Measurements from ENCODE around the gene NPIPA1. TPM values are rescaled to one million over a fixed set of nuclear protein-coding genes. Genes with fewer than 3 reads are reported as not detected.
"Not testable (repeated sequence)": the region's sequence is repeated elsewhere in the genome, so short reads cannot be mapped to it uniquely, and the experiment has no call there.

The NPIPA1 gene
- total and polyA plus RNA-seq, 2 of the 13 experiments (the other 11 are each of a cell fraction or from before 2014, with no cell fraction given): 75.9 to 183 TPM

- H3K9me3 ChIP-seq (ENCODE audit: low read length); intact Hi-C loops (cut with micrococcal nuclease; ENCODE audit: unreplicated experiment); H3K27ac ChIP-seq (ENCODE audit: extremely low read length, insufficient read depth, low read length); H2AFZ ChIP-seq (ENCODE audit: low read length); BruUV-seq (replicated peaks); DNase-seq (ENCODE audit: low spot score); H3K4me3 ChIP-seq (replicated peaks in 1 of 3; ENCODE audit: insufficient read depth in 1 of 3, low read depth in 2 of 3, low read length in 3 of 3); H3K79me2 ChIP-seq (ENCODE audit: insufficient read depth, low read length); H3K27me3 ChIP-seq (ENCODE audit: control insufficient read depth in 1 of 2, insufficient read depth in 2 of 2, low read length in 2 of 2); H3K36me3 ChIP-seq (replicated peaks in 1 of 2; ENCODE audit: control insufficient read depth in 1 of 2, insufficient read depth in 2 of 2, low read length in 2 of 2); CTCF ChIA-PET (ENCODE audit: low intra/inter-chr PET ratio, low total read pairs); in situ Hi-C loops (cut with HindIII; ENCODE audit: extremely low pct_ligation_motif_present, low pct_unique_long_range_greater_than_20kb); POLR2A ChIA-PET; H3K9ac ChIP-seq (ENCODE audit: insufficient read depth, low read depth, low read length); ATAC-seq; H4K20me1 ChIP-seq (ENCODE audit: insufficient read depth, low read length); H3K4me2 ChIP-seq (ENCODE audit: low read depth, low read length); H3K4me1 ChIP-seq (ENCODE audit: insufficient read depth, low read length); FAIRE-seq: not testable (repeated sequence)
- 98% methylated on average over 25 of the region's 47 CpGs for WGBS (ENCODE audit: low lambda C conversion rate)
Measured at GRCh38 chr16:14932581-14933375, 4.5 kb upstream of the NPIPA1 start.

- ATAC-seq; CTCF ChIA-PET (ENCODE audit: low intra/inter-chr PET ratio, low total read pairs); H3K9me3 ChIP-seq (ENCODE audit: low read length); H3K4me1 ChIP-seq (ENCODE audit: insufficient read depth, low read length); H3K36me3 ChIP-seq (replicated peaks in 1 of 2; ENCODE audit: control insufficient read depth in 1 of 2, insufficient read depth in 2 of 2, low read length in 2 of 2); H3K4me2 ChIP-seq (ENCODE audit: low read depth, low read length); H3K27me3 ChIP-seq (ENCODE audit: control insufficient read depth in 1 of 2, insufficient read depth in 2 of 2, low read length in 2 of 2); H3K4me3 ChIP-seq (replicated peaks in 1 of 3; ENCODE audit: insufficient read depth in 1 of 3, low read depth in 2 of 3, low read length in 3 of 3); in situ Hi-C loops (cut with HindIII; ENCODE audit: extremely low pct_ligation_motif_present, low pct_unique_long_range_greater_than_20kb); H3K27ac ChIP-seq (ENCODE audit: extremely low read length, insufficient read depth, low read length); FAIRE-seq; H4K20me1 ChIP-seq (ENCODE audit: insufficient read depth, low read length); H3K9ac ChIP-seq (ENCODE audit: insufficient read depth, low read depth, low read length); intact Hi-C loops (cut with micrococcal nuclease; ENCODE audit: unreplicated experiment); H2AFZ ChIP-seq (ENCODE audit: low read length); H3K79me2 ChIP-seq (ENCODE audit: insufficient read depth, low read length); BruUV-seq (replicated peaks); DNase-seq (ENCODE audit: low spot score); POLR2A ChIA-PET: not testable (repeated sequence)
- 50% methylated on average over 6 of the region's 9 CpGs for WGBS (ENCODE audit: low lambda C conversion rate)
Measured at GRCh38 chr16:14937994-14938393, 751 bp downstream of the NPIPA1 start.

GRCh38 chr16:14942686-14943085 is 5.4 kb downstream of the NPIPA1 start:
- H2AFZ ChIP-seq (ENCODE audit: low read length); H3K36me3 ChIP-seq (replicated peaks in 1 of 2; ENCODE audit: control insufficient read depth in 1 of 2, insufficient read depth in 2 of 2, low read length in 2 of 2); H4K20me1 ChIP-seq (ENCODE audit: insufficient read depth, low read length); in situ Hi-C loops (cut with HindIII; ENCODE audit: extremely low pct_ligation_motif_present, low pct_unique_long_range_greater_than_20kb); H3K79me2 ChIP-seq (ENCODE audit: insufficient read depth, low read length); H3K9ac ChIP-seq (ENCODE audit: insufficient read depth, low read depth, low read length); H3K4me1 ChIP-seq (ENCODE audit: insufficient read depth, low read length); FAIRE-seq; DNase-seq (ENCODE audit: low spot score); H3K9me3 ChIP-seq (ENCODE audit: low read length); ATAC-seq; POLR2A ChIA-PET; H3K4me3 ChIP-seq (replicated peaks in 1 of 3; ENCODE audit: insufficient read depth in 1 of 3, low read depth in 2 of 3, low read length in 3 of 3); H3K4me2 ChIP-seq (ENCODE audit: low read depth, low read length); H3K27me3 ChIP-seq (ENCODE audit: control insufficient read depth in 1 of 2, insufficient read depth in 2 of 2, low read length in 2 of 2); intact Hi-C loops (cut with micrococcal nuclease; ENCODE audit: unreplicated experiment); H3K27ac ChIP-seq (ENCODE audit: extremely low read length, insufficient read depth, low read length); CTCF ChIA-PET (ENCODE audit: low intra/inter-chr PET ratio, low total read pairs): not testable (repeated sequence)
- TSS peak; percentile 28 for BruUV-seq (replicated peaks)
- 97% methylated on average over 3 of the region's 3 CpGs for WGBS (ENCODE audit: low lambda C conversion rate)
